ENCODE results near the gene FRMPD4.

Gene FRMPD4

GRCh38 chrX:12210196-12210815 lies 72.0 kb downstream of the FRMPD4 start:
- FAIRE-seq (no peak), DNase-seq (ENCODE audit: extremely low spot score, insufficient read length, low read depth) (no peak)

- DNase-seq (ENCODE audit: extremely low spot score, insufficient read length, low read depth) (no peak), FAIRE-seq (no peak)
Measured at GRCh38 chrX:12210971-12211370, 72.7 kb downstream of the FRMPD4 start.

- FAIRE-seq (no peak), DNase-seq (ENCODE audit: extremely low spot score, insufficient read length, low read depth) (no peak)
Measured at GRCh38 chrX:12223650-12224049, 85.4 kb downstream of the FRMPD4 start.

- no peak for DNase-seq (ENCODE audit: extremely low spot score, insufficient read length, low read depth)
- no peak for FAIRE-seq
Measured at GRCh38 chrX:12225107-12225506, 86.8 kb downstream of the FRMPD4 start.

GRCh38 chrX:12227412-12228041 lies 89.3 kb downstream of the FRMPD4 start:
- DNase-seq (ENCODE audit: extremely low spot score, insufficient read length, low read depth) = no peak
- FAIRE-seq = no peak

GRCh38 chrX:12228862-12229261 lies 90.6 kb downstream of the FRMPD4 start:
- DNase-seq (ENCODE audit: extremely low spot score, insufficient read length, low read depth) = no peak
- FAIRE-seq = no peak

- DNase-seq (ENCODE audit: extremely low spot score, insufficient read length, low read depth) = no peak
- FAIRE-seq = no peak
Measured at GRCh38 chrX:12229986-12230385, 91.7 kb downstream of the FRMPD4 start.

GRCh38 chrX:12234534-12235329 lies 96.5 kb downstream of the FRMPD4 start:
- FAIRE-seq = no peak
- no peak for DNase-seq (ENCODE audit: extremely low spot score, insufficient read length, low read depth)

- FAIRE-seq = no peak
- DNase-seq (ENCODE audit: extremely low spot score, insufficient read length, low read depth) = no peak
Measured at GRCh38 chrX:12236156-12236555, 97.9 kb downstream of the FRMPD4 start.

- no peak for FAIRE-seq
- no peak for DNase-seq (ENCODE audit: extremely low spot score, insufficient read length, low read depth)
Measured at GRCh38 chrX:12237131-12237530, 98.9 kb downstream of the FRMPD4 start.

GRCh38 chrX:12237771-12238170 lies 99.5 kb downstream of the FRMPD4 start:
- FAIRE-seq = no peak

GRCh38 chrX:12239356-12240082 lies 101.2 kb downstream of the FRMPD4 start:
- DNase-seq (ENCODE audit: extremely low spot score, insufficient read length, low read depth) (no peak), FAIRE-seq (no peak)

More at GRCh38 chrX:12237771-12238170, 99.5 kb downstream of the FRMPD4 start:
- no peak for DNase-seq (ENCODE audit: extremely low spot score, insufficient read length, low read depth)

GRCh38 chrX:12240491-12240890 lies 102.2 kb downstream of the FRMPD4 start:
- FAIRE-seq (no peak), DNase-seq (ENCODE audit: extremely low spot score, insufficient read length, low read depth) (no peak)

- FAIRE-seq (no peak), DNase-seq (ENCODE audit: extremely low spot score, insufficient read length, low read depth) (no peak)
Measured at GRCh38 chrX:12241026-12241425, 102.8 kb downstream of the FRMPD4 start.

- FAIRE-seq (no peak), DNase-seq (ENCODE audit: extremely low spot score, insufficient read length, low read depth) (no peak)
Measured at GRCh38 chrX:12245650-12246645, 107.7 kb downstream of the FRMPD4 start.

GRCh38 chrX:12249997-12250396 lies 111.7 kb downstream of the FRMPD4 start:
- FAIRE-seq (no peak), DNase-seq (ENCODE audit: extremely low spot score, insufficient read length, low read depth) (no peak)

GRCh38 chrX:12263211-12263610 lies 124.9 kb downstream of the FRMPD4 start:
- FAIRE-seq (no peak), DNase-seq (ENCODE audit: extremely low spot score, insufficient read length, low read depth) (no peak)

GRCh38 chrX:12269484-12269883 lies 131.2 kb downstream of the FRMPD4 start:
- FAIRE-seq (no peak), DNase-seq (ENCODE audit: extremely low spot score, insufficient read length, low read depth) (no peak)

GRCh38 chrX:12278151-12278550 lies 139.9 kb downstream of the FRMPD4 start:
- FAIRE-seq = no peak
- DNase-seq (ENCODE audit: extremely low spot score, insufficient read length, low read depth) = no peak

All from GM18507 (cell line).